ENCODE data around the gene GPR143. TPM values are rescaled to one million over a fixed set of nuclear protein-coding genes. Genes with fewer than 3 reads are reported as not detected.
A peak's percentile ranks its signal among the peaks of the same experiment; 100 is the strongest.
"Not testable (repeated sequence)": the region's sequence is repeated elsewhere in the genome, so short reads cannot be mapped to it uniquely, and the experiment has no call there.

Gene GPR143
- 6.3 and 7.1 TPM in 2 replicates for total RNA-seq
- long read RNA-seq, partial matches to known transcripts: 1 of 15 reads
- long read RNA-seq, other reads (novel, unspliced or antisense): 14 of 15 reads

DNA sequence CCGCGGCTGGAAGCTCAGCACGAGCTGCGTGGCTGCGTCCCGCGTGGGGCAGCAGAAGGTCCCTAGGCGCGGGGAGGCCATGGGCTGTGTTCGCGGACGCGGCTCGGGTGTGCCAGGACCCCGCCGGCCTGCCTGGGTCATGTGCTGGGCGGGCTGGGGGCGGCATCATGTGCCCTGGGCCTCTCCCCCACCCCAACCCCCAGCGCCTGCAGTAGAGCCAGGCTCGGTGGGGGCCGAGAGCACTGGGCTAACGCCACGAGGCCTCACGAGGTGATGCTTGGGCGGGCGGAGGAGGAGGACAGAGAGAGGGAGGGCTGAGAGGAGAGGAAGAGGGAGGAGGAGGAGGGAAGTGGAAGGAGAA, at the start of gene GPR143:
Gene GPR143, minus strand, starts transcription at position 111 of the 361 bp plus-strand sequence. Its CDS starts 30 bp downstream, at position 81.
- DNase-seq (ENCODE audit: low spot score, unreplicated experiment): no peak
- peaks cover 10% of the 10 kb centered on the region for H3K27me3 Mint-ChIP-seq
- no peaks in the 10 kb centered on the region for H3K36me3 Mint-ChIP-seq (ENCODE audit: insufficient read depth)
- H3K27ac Mint-ChIP-seq: no peak within 1 kb of the TSS
- H3K4me1 Mint-ChIP-seq (ENCODE audit: low read depth): no peaks in the 10 kb centered on the region
- H3K4me3 Mint-ChIP-seq (ENCODE audit: low read depth): peak within 1 kb of the TSS; percentile 50
- TF ChIP-seq, protein P1, sequence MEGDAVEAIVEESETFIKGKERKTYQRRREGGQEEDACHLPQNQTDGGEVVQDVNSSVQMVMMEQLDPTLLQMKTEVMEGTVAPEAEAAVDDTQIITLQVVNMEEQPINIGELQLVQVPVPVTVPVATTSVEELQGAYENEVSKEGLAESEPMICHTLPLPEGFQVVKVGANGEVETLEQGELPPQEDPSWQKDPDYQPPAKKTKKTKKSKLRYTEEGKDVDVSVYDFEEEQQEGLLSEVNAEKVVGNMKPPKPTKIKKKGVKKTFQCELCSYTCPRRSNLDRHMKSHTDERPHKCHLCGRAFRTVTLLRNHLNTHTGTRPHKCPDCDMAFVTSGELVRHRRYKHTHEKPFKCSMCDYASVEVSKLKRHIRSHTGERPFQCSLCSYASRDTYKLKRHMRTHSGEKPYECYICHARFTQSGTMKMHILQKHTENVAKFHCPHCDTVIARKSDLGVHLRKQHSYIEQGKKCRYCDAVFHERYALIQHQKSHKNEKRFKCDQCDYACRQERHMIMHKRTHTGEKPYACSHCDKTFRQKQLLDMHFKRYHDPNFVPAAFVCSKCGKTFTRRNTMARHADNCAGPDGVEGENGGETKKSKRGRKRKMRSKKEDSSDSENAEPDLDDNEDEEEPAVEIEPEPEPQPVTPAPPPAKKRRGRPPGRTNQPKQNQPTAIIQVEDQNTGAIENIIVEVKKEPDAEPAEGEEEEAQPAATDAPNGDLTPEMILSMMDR (IDR thresholded peaks at IDR 0.05; ENCODE audit: unreplicated experiment): no peak
- peaks cover 3% of the 10 kb centered on the region for H3K9me3 Mint-ChIP-seq (ENCODE audit: low read depth)

DNA sequence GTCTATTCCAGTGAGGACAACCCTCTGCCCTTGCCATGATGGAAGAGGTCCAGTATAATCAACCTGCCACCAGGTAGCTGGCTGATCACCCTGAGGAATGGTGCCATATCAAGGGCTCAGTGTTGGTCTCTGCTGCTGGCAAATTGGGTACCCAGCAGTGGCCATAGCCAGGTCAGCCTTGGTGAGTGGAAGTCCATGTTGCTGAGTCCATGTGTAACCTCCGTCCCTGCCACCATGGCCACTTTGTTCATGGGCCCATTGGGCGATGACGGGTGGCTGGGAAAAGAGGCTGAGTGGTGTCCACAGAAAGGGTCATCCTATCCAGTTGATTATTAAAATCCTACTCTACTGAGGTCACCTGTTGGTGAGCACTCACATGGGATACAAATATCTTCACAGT, 45.4 kb upstream of the GPR143 start:
- not testable (repeated sequence) for H3K4me3 Mint-ChIP-seq (ENCODE audit: low read depth); H3K27ac Mint-ChIP-seq; H3K27me3 Mint-ChIP-seq; DNase-seq (ENCODE audit: low spot score, unreplicated experiment); H3K4me1 Mint-ChIP-seq (ENCODE audit: low read depth); H3K36me3 Mint-ChIP-seq (ENCODE audit: insufficient read depth)
- H3K9me3 Mint-ChIP-seq (ENCODE audit: low read depth): peaks cover 19% of the 10 kb centered on the region

DNA sequence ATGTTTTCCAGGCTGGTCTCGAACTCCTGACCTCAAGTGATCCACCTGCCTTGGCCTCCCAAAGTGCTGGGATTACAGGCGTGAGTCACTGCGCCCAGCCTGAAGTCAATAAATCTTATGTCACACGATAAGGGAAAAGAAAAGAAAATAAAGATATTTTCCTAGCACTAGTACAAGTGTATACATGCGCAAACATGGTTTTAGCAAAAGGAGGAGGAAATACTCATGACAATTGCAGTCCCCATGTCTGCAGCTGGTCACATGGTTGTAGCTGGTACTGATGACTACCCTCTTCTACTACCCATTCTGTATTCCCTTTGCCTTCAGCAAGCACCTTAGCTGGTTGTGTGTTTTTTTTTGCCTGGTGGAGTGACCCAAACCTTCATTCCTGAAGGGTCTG, 44.2 kb upstream of the GPR143 start:
- H3K9me3 Mint-ChIP-seq (ENCODE audit: low read depth): peaks cover 14% of the 10 kb centered on the region
- H3K36me3 Mint-ChIP-seq (ENCODE audit: insufficient read depth); H3K27me3 Mint-ChIP-seq; H3K4me1 Mint-ChIP-seq (ENCODE audit: low read depth); H3K27ac Mint-ChIP-seq; H3K4me3 Mint-ChIP-seq (ENCODE audit: low read depth); DNase-seq (ENCODE audit: low spot score, unreplicated experiment): not testable (repeated sequence)

DNA sequence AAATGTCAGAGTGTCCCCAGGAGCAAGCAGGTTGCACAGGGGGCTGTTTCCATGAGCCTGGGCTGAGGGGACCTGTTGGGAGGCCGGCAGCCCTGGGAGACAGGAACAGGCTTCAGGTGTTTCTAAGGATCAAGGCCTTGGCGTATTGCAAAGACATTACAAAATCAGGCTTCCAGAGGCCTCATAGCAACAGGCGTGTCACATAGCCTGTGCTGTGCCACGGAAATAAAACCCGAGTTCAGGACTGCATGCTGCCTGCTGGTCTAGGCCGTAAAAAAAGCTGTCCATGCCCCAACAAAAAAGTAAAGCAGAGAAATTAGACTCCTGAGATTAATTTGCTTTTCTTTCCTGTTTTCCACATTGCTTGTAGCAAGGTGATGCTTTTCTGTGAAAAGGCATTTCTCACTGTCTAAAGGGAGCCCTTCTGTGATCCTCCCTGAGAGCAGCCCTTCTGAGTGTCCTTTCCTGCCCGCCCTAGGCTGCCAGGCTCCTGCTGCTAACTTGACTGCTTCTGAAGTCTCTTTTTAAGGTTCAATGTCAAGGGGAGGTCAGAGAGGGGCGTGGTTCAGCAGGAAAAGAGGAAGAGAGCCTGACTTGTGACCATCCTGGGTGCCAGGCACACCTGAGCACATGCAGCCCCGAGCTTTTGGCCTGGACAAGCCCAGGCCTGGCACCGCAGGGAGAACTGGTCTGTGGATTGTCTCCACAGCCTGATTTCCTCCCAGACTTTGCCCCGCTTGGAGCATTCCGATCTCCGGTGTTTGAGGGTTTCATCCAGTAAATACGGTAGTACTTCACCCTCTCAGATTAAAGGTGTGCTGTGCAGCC, 41.9 kb upstream of the GPR143 start:
- DNase-seq (ENCODE audit: low spot score, unreplicated experiment): no peak
- Mint-ChIP-seq H3K27ac (no peak overlapping the region), H3K4me3 (ENCODE audit: low read depth) (no peak overlapping the region), H3K36me3 (ENCODE audit: insufficient read depth) (peaks cover 3% of the 10 kb centered on the region), H3K4me1 (ENCODE audit: low read depth) (no peaks in the 10 kb centered on the region), H3K9me3 (ENCODE audit: low read depth) (peaks cover 8% of the 10 kb centered on the region), H3K27me3 (no peaks in the 10 kb centered on the region)
- TF ChIP-seq, protein P1 (IDR thresholded peaks at IDR 0.05; ENCODE audit: unreplicated experiment): no peak

GRCh38 chrX:9805956-9806355, 40.3 kb upstream of the GPR143 start:
- no peaks in the 10 kb centered on the region for H3K4me1 Mint-ChIP-seq (ENCODE audit: low read depth)
- H3K4me3 Mint-ChIP-seq (ENCODE audit: low read depth): no peak overlapping the region

GRCh38 chrX:9804444-9804843, 38.8 kb upstream of the GPR143 start:
- DNase-seq (ENCODE audit: low spot score, unreplicated experiment): no peak
- Mint-ChIP-seq H3K27ac (no peak overlapping the region), H3K9me3 (ENCODE audit: low read depth) (peaks cover 14% of the 10 kb centered on the region), H3K4me1 (ENCODE audit: low read depth) (no peaks in the 10 kb centered on the region), H3K36me3 (ENCODE audit: insufficient read depth) (peaks cover 12% of the 10 kb centered on the region), H3K27me3 (no peaks in the 10 kb centered on the region), H3K4me3 (ENCODE audit: low read depth) (no peak overlapping the region)
- TF ChIP-seq, protein P1 (IDR thresholded peaks at IDR 0.05; ENCODE audit: unreplicated experiment): no peak

More at GRCh38 chrX:9805956-9806355, 40.3 kb upstream of the GPR143 start:
- Mint-ChIP-seq H3K9me3 (ENCODE audit: low read depth) (peaks cover 4% of the 10 kb centered on the region), H3K36me3 (ENCODE audit: insufficient read depth) (peaks cover 3% of the 10 kb centered on the region), H3K27me3 (no peaks in the 10 kb centered on the region), H3K27ac (no peak overlapping the region)
- DNase-seq (ENCODE audit: low spot score, unreplicated experiment): no peak
- TF ChIP-seq, protein P1 (IDR thresholded peaks at IDR 0.05; ENCODE audit: unreplicated experiment): no peak
